ENCODE measurements around the gene IQSEC1.

GRCh38 chr3:12906141-12906915 lies 166.9 kb downstream of the IQSEC1 start:
- TF ChIP-seq CTCF (IDR thresholded peaks at IDR 0.05; ENCODE audit: insufficient read depth, low read length, poor library complexity, severe bottlenecking) (no peak), EZH2phosphoT487 (conservative IDR thresholded peaks at IDR 0.05; ENCODE audit: low read length) (no peak)
